GM21737 (cell line): Measurements from ENCODE around the gene MYRIP.
"Not testable (repeated sequence)": the region's sequence is repeated elsewhere in the genome, so short reads cannot be mapped to it uniquely, and the experiment has no call there.

Source experiments
- ATAC-seq: cut with Tn5 transposase; IDR thresholded peaks from one replicate; pipeline ENCODE4 v1.9.1; 2021; ENCODE audit warnings: mild to moderate bottlenecking, moderate library complexity; ENCODE audit not compliant: unreplicated experiment

MYRIP gene

GRCh38 chr3:39809181-39809994 lies at the start of gene MYRIP:
TSS of gene MYRIP (plus strand) at chr3:39809609. CDS start at chr3:39900817, 91,208 bp downstream.
- ATAC-seq: peak; percentile 76

- ATAC-seq: no peak
Measured at GRCh38 chr3:39760325-39760724, 49.1 kb upstream of the MYRIP start.

DNA sequence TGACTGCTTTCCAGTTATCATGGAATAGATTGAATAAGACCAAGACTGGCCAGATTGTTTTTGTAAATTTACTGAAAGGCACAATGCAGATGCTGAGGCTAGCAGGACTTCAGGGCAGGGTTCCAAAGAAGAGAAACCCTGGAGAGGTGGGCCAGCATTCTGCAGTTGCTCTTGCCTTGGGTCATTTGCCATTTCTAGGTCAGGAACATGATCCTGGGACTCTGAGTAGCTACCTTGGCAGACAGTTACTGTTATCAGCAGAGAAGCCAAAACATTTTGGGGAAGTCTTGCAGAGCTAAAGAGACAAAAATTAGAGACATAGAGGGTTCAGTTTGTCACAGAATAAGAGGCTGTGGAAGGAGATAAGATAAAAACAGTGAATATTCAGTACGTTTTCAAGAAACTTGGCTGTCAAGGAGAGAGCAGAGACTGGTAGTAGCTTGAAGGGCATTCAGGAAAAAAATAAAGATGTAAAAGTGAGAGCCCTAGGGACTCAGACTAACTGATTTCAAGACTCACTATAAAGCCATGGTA lies 46.8 kb upstream of the MYRIP start:
- no peak for ATAC-seq

DNA sequence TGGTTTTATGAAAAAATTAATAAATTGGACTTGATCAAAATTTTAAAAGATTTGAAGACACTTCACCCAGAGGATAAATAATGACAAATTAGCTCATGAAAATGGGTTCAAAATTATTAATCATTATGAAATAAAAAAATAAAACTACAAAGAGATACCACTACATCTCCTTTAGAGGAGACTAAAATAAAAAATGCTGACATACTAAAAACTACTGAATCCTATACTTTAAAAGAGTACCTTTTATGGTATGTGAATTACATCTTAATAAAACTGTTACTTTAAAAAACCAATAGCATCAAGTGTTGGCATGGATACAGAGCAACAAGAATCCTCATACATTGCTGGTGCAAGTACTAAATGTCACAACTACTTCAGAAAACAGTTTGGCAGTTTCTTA lies 46.0 kb upstream of the MYRIP start:
- no peak for ATAC-seq

DNA sequence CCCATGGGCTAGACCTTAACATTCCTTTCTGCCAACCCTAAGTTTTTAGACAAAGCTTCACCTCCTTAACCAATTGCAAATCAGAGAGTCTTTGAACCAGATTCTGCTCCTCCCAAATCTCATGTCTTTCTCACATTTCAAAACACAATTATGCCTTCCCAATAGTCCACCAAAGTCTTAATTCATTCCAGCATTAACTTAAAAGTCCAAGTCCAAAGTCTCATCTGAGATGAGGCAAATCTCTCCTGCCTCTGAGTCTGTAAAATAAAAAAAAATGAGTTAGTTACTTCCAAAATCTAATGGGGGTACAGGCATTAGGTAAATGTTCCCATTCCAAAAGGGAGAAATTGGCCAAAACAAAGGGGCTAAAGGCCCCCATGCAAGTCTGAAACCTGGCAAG lies 43.8 kb upstream of the MYRIP start:
- no peak for ATAC-seq

DNA sequence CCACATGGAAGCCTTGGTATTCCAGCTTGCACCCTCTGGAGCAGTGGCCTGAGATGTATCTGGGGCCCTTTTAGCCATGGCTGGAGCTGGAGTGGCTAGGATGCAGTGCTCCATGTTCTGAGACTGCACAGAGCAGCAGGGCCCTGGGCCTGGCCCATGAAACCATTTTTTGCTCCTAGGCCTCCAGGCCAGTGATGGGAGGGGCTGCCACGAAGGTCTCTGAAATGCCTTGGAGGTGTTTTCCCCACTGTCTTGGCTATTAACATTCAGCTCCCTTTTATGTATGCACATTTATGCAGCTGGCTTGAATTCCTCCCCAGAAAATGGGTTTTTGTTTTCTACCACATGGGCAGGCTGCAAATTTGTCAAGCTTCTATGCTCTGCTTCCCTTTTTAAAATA lies 43.0 kb upstream of the MYRIP start:
- ATAC-seq: no peak

DNA sequence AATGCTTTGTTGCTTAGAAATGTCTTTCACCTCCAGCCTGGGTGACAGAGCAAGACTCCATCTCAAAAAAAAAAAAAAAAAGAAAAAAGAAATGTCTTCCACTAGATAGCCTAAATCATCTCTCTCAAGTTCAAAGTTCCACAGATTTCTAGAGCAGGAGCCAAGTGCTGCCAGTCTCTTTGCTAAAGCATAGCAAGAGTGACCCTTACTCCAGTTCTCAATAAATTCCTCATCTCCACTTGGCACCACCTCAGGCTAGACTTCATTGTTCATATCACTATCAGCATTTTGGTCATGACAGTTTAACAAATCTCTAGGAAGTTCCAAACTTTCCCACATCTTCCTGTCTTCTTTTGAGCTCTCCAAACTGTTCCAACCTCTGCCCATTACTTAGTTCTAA lies 42.5 kb upstream of the MYRIP start:
- ATAC-seq: not testable (repeated sequence)

- not testable (repeated sequence) for ATAC-seq
Measured at GRCh38 chr3:39778168-39778567, 31.2 kb upstream of the MYRIP start.

GRCh38 chr3:39779511-39780230 lies 29.7 kb upstream of the MYRIP start:
- ATAC-seq: no peak

GRCh38 chr3:39780352-39780751 lies 29.1 kb upstream of the MYRIP start:
- no peak for ATAC-seq

- ATAC-seq: no peak
Measured at GRCh38 chr3:39781025-39781424, 28.4 kb upstream of the MYRIP start.

DNA sequence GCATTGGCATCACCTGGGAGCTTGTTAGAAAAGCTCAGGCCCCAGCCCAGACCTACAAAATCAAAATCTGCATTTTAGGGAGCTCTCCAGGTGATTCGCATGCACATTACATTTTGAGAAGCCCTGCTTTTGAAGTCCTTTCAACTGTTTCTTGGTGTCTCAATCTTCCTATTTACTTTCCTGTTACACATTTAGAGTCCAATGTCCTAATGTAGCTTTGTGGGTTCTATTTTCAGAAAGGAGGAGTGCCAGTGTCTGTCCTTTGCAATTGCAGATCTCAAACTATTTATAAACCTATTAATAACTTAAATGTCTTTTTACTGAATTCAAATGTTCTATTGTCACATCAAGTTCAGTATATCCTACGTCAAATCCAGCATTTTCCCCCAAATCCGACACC lies 27.8 kb upstream of the MYRIP start:
- ATAC-seq: no peak

- no peak for ATAC-seq
Measured at GRCh38 chr3:39783680-39784079, 25.7 kb upstream of the MYRIP start.

DNA sequence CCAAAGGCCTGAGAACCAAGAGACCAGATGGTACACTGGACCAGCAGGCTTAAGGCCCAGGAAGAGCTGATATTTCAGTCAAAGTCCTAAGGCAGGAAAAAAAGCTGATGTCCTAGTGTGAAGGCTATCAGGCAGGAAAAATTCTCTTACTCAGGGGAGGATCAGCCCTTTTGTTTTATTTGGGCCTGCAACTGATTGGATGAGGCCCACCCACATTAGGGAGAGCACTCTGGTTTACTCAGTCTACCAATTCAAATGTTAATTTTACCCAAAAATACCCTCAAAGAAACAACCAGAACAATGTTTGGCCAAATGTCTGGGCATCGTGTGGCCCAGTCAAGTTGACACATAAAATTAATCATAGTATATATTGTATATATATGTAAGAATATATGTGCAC lies 24.5 kb upstream of the MYRIP start:
- ATAC-seq: no peak

DNA sequence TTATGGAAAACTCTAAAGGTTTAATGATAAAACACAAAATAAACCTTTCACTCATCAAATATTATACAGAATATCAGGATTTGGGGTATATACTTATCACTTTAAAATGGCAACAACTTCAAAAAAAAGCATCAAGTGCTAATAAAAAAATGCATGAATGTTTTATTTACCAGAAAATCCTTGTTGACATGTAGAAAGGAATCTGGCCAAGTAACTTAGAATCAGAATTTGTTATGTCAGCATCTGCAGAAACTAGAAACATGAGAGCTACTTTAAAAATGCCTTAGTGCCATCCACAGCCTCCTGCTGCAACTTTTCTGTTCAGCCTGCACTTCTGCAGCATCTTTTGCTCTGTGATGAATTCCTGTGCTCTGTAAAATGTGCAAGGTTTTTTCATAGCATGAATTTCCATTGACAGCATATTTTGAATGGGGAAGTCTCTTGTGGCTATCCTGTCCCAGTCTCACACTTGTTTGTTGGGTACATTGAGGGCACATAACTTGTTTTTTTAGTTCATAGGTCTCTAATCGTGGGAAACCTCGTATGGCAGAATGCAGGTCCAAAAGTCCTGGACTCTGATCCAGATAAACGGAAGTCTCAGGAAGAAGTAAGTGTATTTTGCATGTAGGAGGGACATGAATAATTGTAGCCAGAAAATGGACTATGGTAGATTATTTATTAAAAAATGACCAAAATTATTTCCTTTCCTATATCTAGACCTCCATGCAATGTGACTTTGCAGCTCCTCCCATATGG lies 21.1 kb upstream of the MYRIP start:
- ATAC-seq: no peak

- no peak for ATAC-seq
Measured at GRCh38 chr3:39791603-39792002, 17.8 kb upstream of the MYRIP start.

DNA sequence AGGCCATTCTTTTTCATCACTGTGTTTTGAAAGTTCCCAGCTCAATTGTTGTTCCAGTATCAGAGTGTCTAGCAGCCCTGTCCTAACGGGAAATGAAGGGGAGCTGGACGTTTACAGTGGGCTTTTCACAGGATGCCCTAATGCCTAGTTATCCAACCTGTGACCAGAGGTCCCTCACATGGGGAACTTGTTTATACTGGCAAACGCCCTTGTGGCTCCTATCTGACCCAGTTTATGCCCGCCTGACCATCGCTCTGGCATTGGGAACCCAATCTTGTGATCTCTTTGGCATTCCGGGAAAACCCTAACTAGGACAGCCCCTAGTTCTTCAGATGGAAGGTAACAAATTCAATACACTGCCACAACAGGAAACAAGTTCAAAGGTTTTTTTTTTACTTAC lies 14.5 kb upstream of the MYRIP start:
- ATAC-seq: no peak

DNA sequence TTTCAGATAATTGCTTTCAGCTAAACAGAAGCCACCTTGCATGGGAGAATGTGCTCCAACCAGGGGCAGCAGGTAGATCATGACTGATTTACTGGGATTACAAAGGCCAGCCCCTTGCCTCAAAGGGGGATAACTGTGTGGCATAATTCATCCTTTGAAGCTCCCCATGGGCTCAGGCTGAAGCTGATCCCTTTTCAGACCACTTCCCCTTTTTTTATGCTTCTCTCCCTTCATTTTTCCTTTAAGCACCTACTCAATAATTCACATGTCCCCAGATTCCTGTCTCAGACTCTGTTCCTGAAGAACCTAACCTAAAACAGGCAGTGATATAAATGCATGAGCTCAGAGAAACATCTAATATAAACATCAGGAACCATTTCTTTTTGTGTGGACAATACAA lies 8.2 kb upstream of the MYRIP start:
- ATAC-seq: no peak

DNA sequence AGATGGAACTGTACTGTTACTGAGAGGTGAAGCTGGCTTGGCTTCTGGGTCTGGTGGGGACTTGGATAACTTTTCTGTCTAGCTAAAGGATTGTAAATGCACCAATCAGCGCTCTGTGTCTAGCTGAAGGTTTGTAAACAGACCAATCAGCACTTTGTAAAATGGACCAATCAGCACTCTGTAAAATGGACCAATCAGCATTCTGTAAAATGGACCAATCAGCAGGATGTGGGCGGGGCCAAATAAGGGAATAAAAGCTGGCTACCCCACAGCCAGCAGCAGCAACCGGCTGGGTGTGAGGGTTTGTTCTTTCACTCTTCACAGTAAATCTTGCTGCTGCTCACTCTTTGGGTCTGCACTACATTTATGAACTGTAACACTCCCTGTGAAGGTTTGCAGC lies 6.9 kb upstream of the MYRIP start:
- not testable (repeated sequence) for ATAC-seq

GRCh38 chr3:39803956-39804355 lies 5.5 kb upstream of the MYRIP start:
- no peak for ATAC-seq

DNA sequence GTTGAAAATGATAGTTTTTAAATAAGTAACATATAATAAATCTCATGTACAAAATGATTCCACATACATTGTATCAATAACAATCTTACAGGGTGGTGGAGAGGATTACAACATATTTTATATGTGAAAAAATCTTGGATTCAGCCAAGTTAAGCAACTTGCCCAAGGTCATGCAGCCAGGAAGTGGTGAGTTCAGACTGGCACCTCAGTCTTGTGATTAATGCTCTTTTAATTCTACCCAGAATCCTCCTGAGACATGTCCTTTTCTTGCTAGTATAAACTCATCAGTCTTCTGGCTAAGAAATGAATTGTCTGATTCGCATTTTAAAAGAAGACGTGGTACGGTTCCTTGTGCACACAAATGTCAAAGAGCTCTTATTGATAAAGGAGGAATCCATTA lies 4.5 kb upstream of the MYRIP start:
- no peak for ATAC-seq
